Astrocyte (in vitro differentiated cells and primary cell): ENCODE results near the gene OR6C65.
"Not testable (repeated sequence)": the region's sequence is repeated elsewhere in the genome, so short reads cannot be mapped to it uniquely, and the experiment has no call there.

Experiments
- EZH2 ChIP-seq: IDR thresholded peaks from 2 replicates; pipeline ENCODE4 v1.6.1; 2012; ENCODE audit warnings: mild to moderate bottlenecking, low read length, inconsistent platforms; ENCODE audit not compliant: insufficient read depth
- TF ChIP-seq, protein P1 (sequence below): IDR thresholded peaks from 2 replicates; pipeline ENCODE4 v1.5.1; 2011; ENCODE audit warnings: low read depth, mild to moderate bottlenecking, inconsistent platforms, low read length, moderate library complexity; ENCODE audit not compliant: insufficient read depth

DNA sequence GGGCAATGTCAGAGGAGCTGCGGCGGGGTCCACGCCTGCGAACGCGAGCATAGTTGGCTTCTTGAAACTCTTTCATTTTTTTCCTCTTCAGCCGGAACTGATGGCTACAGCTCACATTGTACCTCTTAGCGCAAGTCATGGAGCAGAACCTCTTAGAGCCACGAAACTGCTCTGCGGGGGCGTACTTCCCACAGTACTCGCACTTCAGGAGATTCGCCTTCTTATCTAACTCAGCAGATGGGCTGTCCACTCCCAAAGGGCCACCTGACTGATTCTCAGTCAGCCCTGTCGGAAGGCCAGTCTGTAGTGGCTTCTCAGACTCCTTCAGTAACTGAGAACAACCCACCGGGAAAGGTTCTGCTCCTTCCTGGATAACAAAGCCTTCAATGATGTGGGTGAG lies 11.8 kb downstream of the OR6C65 start:
- TF ChIP-seq, protein P1, sequence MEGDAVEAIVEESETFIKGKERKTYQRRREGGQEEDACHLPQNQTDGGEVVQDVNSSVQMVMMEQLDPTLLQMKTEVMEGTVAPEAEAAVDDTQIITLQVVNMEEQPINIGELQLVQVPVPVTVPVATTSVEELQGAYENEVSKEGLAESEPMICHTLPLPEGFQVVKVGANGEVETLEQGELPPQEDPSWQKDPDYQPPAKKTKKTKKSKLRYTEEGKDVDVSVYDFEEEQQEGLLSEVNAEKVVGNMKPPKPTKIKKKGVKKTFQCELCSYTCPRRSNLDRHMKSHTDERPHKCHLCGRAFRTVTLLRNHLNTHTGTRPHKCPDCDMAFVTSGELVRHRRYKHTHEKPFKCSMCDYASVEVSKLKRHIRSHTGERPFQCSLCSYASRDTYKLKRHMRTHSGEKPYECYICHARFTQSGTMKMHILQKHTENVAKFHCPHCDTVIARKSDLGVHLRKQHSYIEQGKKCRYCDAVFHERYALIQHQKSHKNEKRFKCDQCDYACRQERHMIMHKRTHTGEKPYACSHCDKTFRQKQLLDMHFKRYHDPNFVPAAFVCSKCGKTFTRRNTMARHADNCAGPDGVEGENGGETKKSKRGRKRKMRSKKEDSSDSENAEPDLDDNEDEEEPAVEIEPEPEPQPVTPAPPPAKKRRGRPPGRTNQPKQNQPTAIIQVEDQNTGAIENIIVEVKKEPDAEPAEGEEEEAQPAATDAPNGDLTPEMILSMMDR, result not testable (repeated sequence)
- TF ChIP-seq EZH2, result not testable (repeated sequence)
